ENCODE measurements around the gene RPP40. TPM values are rescaled to one million over a fixed set of nuclear protein-coding genes. Genes with fewer than 3 reads are reported as not detected.

The RPP40 gene
- total RNA-seq, 6 experiments from 2014 or later, result 2.8 to 15.5 (median 5.5) TPM

DNA sequence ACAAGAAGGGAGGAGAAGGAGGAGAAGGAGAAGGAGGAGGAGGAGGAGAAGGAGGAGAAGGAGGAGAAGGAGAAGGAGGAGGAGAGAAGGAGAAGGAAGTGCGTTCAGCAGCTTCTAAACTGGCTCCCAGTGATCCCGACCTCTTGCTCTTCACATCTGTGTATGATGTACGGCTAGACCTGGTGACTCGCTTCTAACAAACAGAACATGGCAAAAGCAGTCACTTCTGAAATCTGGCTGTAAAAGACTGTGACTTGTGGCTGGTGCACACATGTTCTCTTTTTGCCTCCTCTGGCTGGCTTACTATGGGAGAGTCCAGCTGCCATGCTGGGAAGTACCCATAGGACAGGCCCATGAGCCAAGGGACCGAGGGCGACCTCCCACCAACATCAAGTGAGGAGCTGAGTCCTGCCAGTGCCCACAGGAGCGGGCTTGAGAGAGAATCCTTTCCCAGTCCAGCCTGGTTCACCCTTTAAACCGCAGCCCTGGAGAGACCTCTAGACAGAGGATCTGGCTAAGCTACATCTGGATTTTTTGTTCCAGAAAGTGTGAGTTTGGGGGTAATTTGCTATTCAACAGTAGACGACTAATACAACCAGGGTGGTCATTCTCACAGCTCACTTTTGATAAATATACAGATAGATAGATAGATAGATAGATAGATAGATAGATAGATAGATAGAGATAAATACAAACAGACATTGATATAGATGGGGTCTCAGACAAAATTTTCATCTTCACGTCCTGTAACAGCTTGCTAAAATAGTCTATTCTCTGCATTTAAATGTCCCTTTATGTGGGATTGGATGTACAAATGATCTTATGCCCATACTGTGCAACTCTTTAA lies 42.3 kb downstream of the RPP40 start:
- DNase-seq (peak in 1 of 3 donors; percentile 35), ATAC-seq (no peak)
- WGBS (ENCODE audit: insufficient coverage, low coverage, low lambda C conversion rate, missing lambda C conversion rate), result 65% methylated on average over 6 of the region's 10 CpGs
- TF ChIP-seq POLR2A (IDR thresholded peaks at IDR 0.05), result no peak
- TF ChIP-seq, protein P1, sequence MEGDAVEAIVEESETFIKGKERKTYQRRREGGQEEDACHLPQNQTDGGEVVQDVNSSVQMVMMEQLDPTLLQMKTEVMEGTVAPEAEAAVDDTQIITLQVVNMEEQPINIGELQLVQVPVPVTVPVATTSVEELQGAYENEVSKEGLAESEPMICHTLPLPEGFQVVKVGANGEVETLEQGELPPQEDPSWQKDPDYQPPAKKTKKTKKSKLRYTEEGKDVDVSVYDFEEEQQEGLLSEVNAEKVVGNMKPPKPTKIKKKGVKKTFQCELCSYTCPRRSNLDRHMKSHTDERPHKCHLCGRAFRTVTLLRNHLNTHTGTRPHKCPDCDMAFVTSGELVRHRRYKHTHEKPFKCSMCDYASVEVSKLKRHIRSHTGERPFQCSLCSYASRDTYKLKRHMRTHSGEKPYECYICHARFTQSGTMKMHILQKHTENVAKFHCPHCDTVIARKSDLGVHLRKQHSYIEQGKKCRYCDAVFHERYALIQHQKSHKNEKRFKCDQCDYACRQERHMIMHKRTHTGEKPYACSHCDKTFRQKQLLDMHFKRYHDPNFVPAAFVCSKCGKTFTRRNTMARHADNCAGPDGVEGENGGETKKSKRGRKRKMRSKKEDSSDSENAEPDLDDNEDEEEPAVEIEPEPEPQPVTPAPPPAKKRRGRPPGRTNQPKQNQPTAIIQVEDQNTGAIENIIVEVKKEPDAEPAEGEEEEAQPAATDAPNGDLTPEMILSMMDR (IDR thresholded peaks at IDR 0.05), result no peak
- H3K27ac ChIP-seq, result no peak overlapping the region
- no peaks in the 10 kb centered on the region for H3K36me3 ChIP-seq
- no peak overlapping the region for H3K4me3 ChIP-seq
- no peaks in the 10 kb centered on the region for H3K9me3 ChIP-seq
- H3K4me1 ChIP-seq, result no peaks in the 10 kb centered on the region
- intact Hi-C loops (cut with DNase I), result no loop called here
- H3K27me3 ChIP-seq, result no peaks in the 10 kb centered on the region

DNA sequence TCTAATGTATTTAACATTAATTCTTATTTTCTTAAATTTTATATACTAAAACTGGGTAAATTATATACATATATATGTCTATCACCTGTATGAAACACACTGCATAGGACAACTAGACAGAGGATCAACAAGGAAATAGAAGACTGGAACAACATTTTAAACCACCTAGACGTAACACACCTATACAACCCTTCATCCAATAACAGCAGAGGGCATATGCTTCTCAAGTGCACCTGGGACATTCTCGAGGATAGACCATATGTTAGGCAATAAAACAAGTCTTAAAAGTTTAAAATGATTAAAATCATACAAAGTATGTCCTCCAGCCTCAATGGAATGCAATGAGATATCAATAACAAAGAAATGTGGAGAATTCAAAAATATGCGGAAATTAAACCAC lies 45.2 kb downstream of the RPP40 start:
- TF ChIP-seq, protein P1 (IDR thresholded peaks at IDR 0.05), result no peak
- no peak for TF ChIP-seq POLR2A (IDR thresholded peaks at IDR 0.05)
- Histone ChIP-seq H3K27me3 (no peaks in the 10 kb centered on the region), H3K36me3 (peaks cover 0 to 6% (median 0%) of the 10 kb centered on the region in 4 donors), H3K4me3 (no peak overlapping the region), H3K27ac (no peak overlapping the region), H3K9me3 (no peaks in the 10 kb centered on the region), H3K4me1 (no peaks in the 10 kb centered on the region)
- no peak for DNase-seq
- intact Hi-C loops (cut with DNase I), result no loop called here
- ATAC-seq, result no peak
- 74% methylated on average over 3 of the region's 3 CpGs for WGBS (ENCODE audit: insufficient coverage, low coverage, low lambda C conversion rate, missing lambda C conversion rate)

DNA sequence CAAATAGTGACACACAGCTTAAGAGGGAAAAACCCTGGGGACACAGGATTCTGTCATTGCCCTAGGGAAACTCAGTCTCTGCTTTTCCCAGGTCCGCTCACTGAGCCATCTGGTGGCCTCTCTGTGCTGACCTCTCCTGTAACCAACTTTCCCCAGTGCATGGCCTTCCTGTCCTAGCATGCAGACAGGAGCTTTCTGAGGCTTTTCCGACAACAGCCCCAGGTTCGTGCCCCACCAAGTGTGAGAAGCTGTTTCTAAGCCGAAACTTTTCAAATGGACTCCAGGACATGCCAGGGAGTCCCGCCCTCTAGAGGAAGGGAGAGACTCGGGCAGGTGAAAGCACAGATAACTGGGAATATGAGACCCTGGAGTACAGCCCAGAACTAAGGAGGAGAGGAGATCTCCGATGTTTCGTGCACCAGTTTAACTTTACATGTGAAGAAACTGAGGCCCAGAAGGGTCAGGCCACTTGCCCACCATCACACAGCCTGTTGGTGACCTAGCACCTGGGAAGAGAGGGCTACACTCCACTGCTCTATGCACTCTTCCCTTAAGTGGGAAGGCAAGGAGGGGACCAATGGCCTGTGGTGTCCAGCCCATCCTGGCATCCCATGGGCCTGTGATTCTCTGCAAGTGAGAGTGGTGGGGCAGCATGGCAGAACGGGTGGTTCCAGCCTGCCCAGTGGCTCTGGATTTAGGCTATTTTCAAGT lies 46.2 kb downstream of the RPP40 start:
- Histone ChIP-seq H3K27ac (no peak overlapping the region), H3K27me3 (no peaks in the 10 kb centered on the region), H3K4me1 (no peaks in the 10 kb centered on the region), H3K36me3 (peaks cover 0 to 6% (median 0%) of the 10 kb centered on the region in 4 donors), H3K4me3 (no peak overlapping the region), H3K9me3 (no peaks in the 10 kb centered on the region)
- intact Hi-C loops (cut with DNase I), result no loop called here
- no peak for DNase-seq
- ATAC-seq, result peak; percentile 72 to 80 (median 74)
- 33% methylated on average over 7 of the region's 9 CpGs for WGBS (ENCODE audit: insufficient coverage, low coverage, low lambda C conversion rate, missing lambda C conversion rate)
- TF ChIP-seq POLR2A (IDR thresholded peaks at IDR 0.05), result no peak
- TF ChIP-seq, protein P1 (IDR thresholded peaks at IDR 0.05), result peak; percentile 5 to 34 (median 28)

DNA sequence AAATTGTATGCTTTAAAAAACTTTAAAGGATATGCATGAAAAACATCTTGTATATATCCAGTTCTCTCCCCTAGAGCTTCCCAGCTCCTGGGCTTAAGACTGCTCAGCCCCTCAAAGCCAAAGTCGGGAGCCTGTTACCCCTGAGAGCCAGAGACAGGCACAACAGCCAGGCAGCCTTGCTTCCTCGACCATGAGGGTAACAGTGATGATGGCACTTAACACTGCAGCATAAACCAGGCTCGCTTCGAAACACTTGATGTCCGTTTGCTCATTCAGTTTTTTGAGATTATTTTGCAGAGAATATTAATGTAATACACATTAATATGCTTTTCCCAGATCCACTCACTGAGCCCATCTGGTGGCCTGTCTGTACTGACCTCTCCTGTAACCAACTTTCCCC lies 47.2 kb downstream of the RPP40 start:
- Histone ChIP-seq H3K4me1 (no peaks in the 10 kb centered on the region), H3K9me3 (no peaks in the 10 kb centered on the region), H3K27me3 (no peaks in the 10 kb centered on the region), H3K36me3 (peaks cover 0 to 6% (median 0%) of the 10 kb centered on the region in 4 donors), H3K27ac (no peak overlapping the region), H3K4me3 (no peak overlapping the region)
- DNase-seq (no peak), ATAC-seq (no peak)
- TF ChIP-seq, protein P1 (IDR thresholded peaks at IDR 0.05), result no peak
- TF ChIP-seq POLR2A (IDR thresholded peaks at IDR 0.05), result no peak
- intact Hi-C loops (cut with DNase I), result no loop called here
- 65% methylated on average over 2 of the region's 5 CpGs for WGBS (ENCODE audit: insufficient coverage, low coverage, low lambda C conversion rate, missing lambda C conversion rate)
